Endothelial cell of umbilical vein (primary cell): ENCODE measurements around the gene HGF. TPM values are rescaled to one million over a fixed set of nuclear protein-coding genes. Genes with fewer than 3 reads are reported as not detected.

Experiments used
- BruUV-seq: library from RNA; stranded (reverse); fragments of 400-500 nt; replicated peaks from 2 replicates; lab custom pipeline; 2021; lab: Mats Ljungman, UMichigan
- CTCF ChIA-PET: fragments of 300-600, 350-600 bp; sonication (Branson Sonifier 250); formaldehyde crosslinking; loops from one replicate; lab custom pipeline; 2021; ENCODE audit warnings: antibody characterized with exemption, inconsistent platforms; lab: Charles Lee
- POLR2A ChIA-PET: fragments of 300-600, 350-600 bp; sonication (Branson Sonifier 250); formaldehyde crosslinking; loops from one replicate; lab custom pipeline; 2021; ENCODE audit warnings: antibody characterized with exemption, inconsistent platforms; lab: Charles Lee
- DNase-seq: peaks from one replicate; pipeline ENCODE4 v3.0.0-alpha.2; 2011; ENCODE audit warnings: low read depth, low spot score
- FAIRE-seq: peaks from 2 replicates; lab custom pipeline; 2011; peaks lifted over from hg19 to GRCh38; lab: Jason Lieb, UNC
- H2AFZ ChIP-seq: 2 replicates; pipeline ENCODE4 v1.6.0; 2012; ENCODE audit warnings: low read depth, low read length, control low read depth, inconsistent platforms
- H3K27ac ChIP-seq: 2 replicates; pipeline ENCODE4 v1.5.1; 2011; ENCODE audit warnings: low read depth, mild to moderate bottlenecking, control low read depth, low read length, moderate library complexity; ENCODE audit not compliant: insufficient read depth
- H3K27me3 ChIP-seq, 2 experiments: 2 replicates each; pipeline versions ENCODE4 v1.6.0 to v1.6.1; 2011; ENCODE audit warnings: low read length in 2 of 2, mixed read lengths in 1 of 2; ENCODE audit not compliant: control insufficient read depth in 2 of 2, insufficient read depth in 2 of 2
- H3K36me3 ChIP-seq, 2 experiments: 2 replicates in 1 of 2; 3 replicates in 1 of 2; pipeline ENCODE4 v1.5.1; 2011; ENCODE audit warnings: low read length in 2 of 2, mild to moderate bottlenecking in 1 of 2, moderate library complexity in 1 of 2; ENCODE audit not compliant: control insufficient read depth in 2 of 2, insufficient read depth in 2 of 2; ENCODE audit errors: extremely low read depth in 1 of 2
- H3K4me1 ChIP-seq: 3 replicates; pipeline ENCODE4 v1.5.1; 2011; ENCODE audit warnings: mild to moderate bottlenecking, low read length; ENCODE audit not compliant: control insufficient read depth, insufficient read depth; ENCODE audit errors: extremely low read depth
- H3K4me2 ChIP-seq: 2 replicates; pipeline ENCODE4 v1.6.1; 2011; ENCODE audit warnings: low read length, control low read depth, mixed read lengths; ENCODE audit not compliant: insufficient read depth
- H3K4me3 ChIP-seq, 3 experiments: fragments of 200-600 bp in 1 of 3; sonication (generic), shearing (Covaris generic) in 1 of 3; replicated peaks in 1 of 3; 2 replicates each; pipeline ENCODE4 v1.5.1; 2011 to 2016; ENCODE audit warnings: control low read depth in 3 of 3, low read length in 3 of 3, mild to moderate bottlenecking in 2 of 3, inconsistent platforms in 1 of 3, low read depth in 1 of 3, moderate library complexity in 1 of 3; ENCODE audit not compliant: insufficient read depth in 1 of 3
- H3K79me2 ChIP-seq: 2 replicates; pipeline ENCODE4 v1.6.0; 2012; ENCODE audit warnings: low read length, inconsistent platforms; ENCODE audit not compliant: control insufficient read depth, insufficient read depth
- H3K9ac ChIP-seq: replicated peaks from 2 replicates; pipeline ENCODE3; 2011; ENCODE audit warnings: low read length, control low read depth; ENCODE audit not compliant: insufficient read depth; ENCODE audit errors: extremely low read depth
- H3K9me1 ChIP-seq: replicated peaks from 3 replicates; pipeline ENCODE4 v1.6.0; 2011; ENCODE audit warnings: mild to moderate bottlenecking, low read length; ENCODE audit not compliant: control insufficient read depth, insufficient read depth; ENCODE audit errors: extremely low read depth
- H3K9me3 ChIP-seq: replicated peaks from 2 replicates; pipeline ENCODE4 v1.5.1; 2012; ENCODE audit warnings: low read length, inconsistent platforms; ENCODE audit not compliant: control insufficient read depth, insufficient read depth
- H4K20me1 ChIP-seq: replicated peaks from 2 replicates; pipeline ENCODE3; 2011; ENCODE audit warnings: mild to moderate bottlenecking, low read length; ENCODE audit not compliant: control insufficient read depth, insufficient read depth; ENCODE audit errors: extremely low read depth
- CTCF ChIP-seq, 2 donors: IDR thresholded peaks; 1 replicate in 1 of 2; 2 replicates in 1 of 2; pipeline ENCODE4 v1.5.1; 2011; ENCODE audit warnings: low read length in 2 of 2, mild to moderate bottlenecking in 2 of 2, moderate library complexity in 2 of 2, control low read depth in 1 of 2, inconsistent platforms in 1 of 2, low read depth in 1 of 2; ENCODE audit not compliant: insufficient read depth in 1 of 2; ENCODE audit errors: extremely low read depth in 1 of 2
- EZH2 ChIP-seq: IDR thresholded peaks from 2 replicates; pipeline ENCODE4 v1.6.1; 2012; ENCODE audit warnings: borderline replicate concordance, low read depth, mild to moderate bottlenecking, moderate library complexity, low read length, inconsistent platforms; ENCODE audit not compliant: severe bottlenecking
- FOS ChIP-seq: IDR thresholded peaks from 2 replicates; pipeline ENCODE4 v1.6.1; 2011; ENCODE audit warnings: mild to moderate bottlenecking, low read length, moderate library complexity, borderline replicate concordance; ENCODE audit not compliant: insufficient read depth
- GATA2 ChIP-seq: IDR thresholded peaks from 2 replicates; pipeline ENCODE4 v1.7.0; 2011; ENCODE audit warnings: low read depth, mild to moderate bottlenecking, moderate library complexity, mixed read lengths, low read length; ENCODE audit not compliant: insufficient read length, insufficient read depth
- JUN ChIP-seq: IDR thresholded peaks from 2 replicates; pipeline ENCODE4 v1.6.1; 2011; ENCODE audit warnings: borderline replicate concordance, low read depth; ENCODE audit not compliant: insufficient read length, insufficient read depth
- MAX ChIP-seq: IDR thresholded peaks from 2 replicates; pipeline ENCODE4 v1.6.1; 2011; ENCODE audit not compliant: insufficient read depth, insufficient read length
- MYC ChIP-seq: IDR thresholded peaks from one replicate; pipeline ENCODE4 v1.6.1; 2011; ENCODE audit warnings: mild to moderate bottlenecking, low read depth, low read length
- POLR2A ChIP-seq: IDR thresholded peaks from 2 replicates; pipeline ENCODE4 v1.6.1; 2012; ENCODE audit warnings: low read depth, mild to moderate bottlenecking, control low read depth, low read length
- POLR2AphosphoS5 ChIP-seq: IDR thresholded peaks from 2 replicates; pipeline ENCODE4 v1.6.1; 2012; ENCODE audit warnings: low read depth, mild to moderate bottlenecking, control low read depth, low read length, moderate library complexity; ENCODE audit not compliant: insufficient read depth
- dilution Hi-C: fragments of 300-500 bp; cut with MboI; formaldehyde crosslinking; loops from one replicate; pipeline ENCODE4 v1.15.0; 2019; ENCODE audit warnings: low sequenced_read_pairs; ENCODE audit not compliant: extremely low pct_ligation_motif_present
- intact Hi-C: fragments of 100-400 bp; cut with micrococcal nuclease; formaldehyde crosslinking; loops from one replicate; pipeline ENCODE4 v1.10.0; 2022
- polyA plus RNA-seq, 4 experiments: library from polyadenylated mRNA; depleted of rRNA in 3 of 4; stranded (reverse) in 3 of 4; unstranded in 1 of 4; fragments of >200 nt; gene quantifications; 2 replicates each; pipeline versions ENCODE4 v1.2.1 to v1.2.3, GENCODE V29; 2011 to 2012; ENCODE audit warnings: missing spikeins in 1 of 4
- total RNA-seq: library from RNA; stranded (reverse); gene quantifications from 2 replicates; pipeline ENCODE4 v1.2.3, GENCODE V29; 2021

Gene HGF
- total and polyA plus RNA-seq, 2 donors (not counting 3 experiments of a cell fraction or from before 2014, with no cell fraction given): 0.15 to 0.18 TPM

GRCh38 chr7:81659697-81660395 is 110.0 kb downstream of the HGF start:
- TF ChIP-seq POLR2A (no peak), MYC (no peak), CTCF (IDR thresholded peaks at IDR 0.05; ENCODE audit: extremely low read depth in 1 of 2, insufficient read depth in 1 of 2, low read depth in 1 of 2, low read length in 2 of 2) (no peak), EZH2 (no peak), POLR2AphosphoS5 (no peak), FOS (no peak), GATA2 (no peak), MAX (no peak), JUN (no peak)
- H3K27ac ChIP-seq: no peak overlapping the region
- FAIRE-seq (no peak), DNase-seq (no peak)
- H3K36me3 ChIP-seq: no peaks in the 10 kb centered on the region
- intact Hi-C loops (no loop called here), dilution Hi-C loops (no loop called here)
- no peaks in the 10 kb centered on the region for H3K4me1 ChIP-seq
- POLR2A ChIA-PET: no interaction called here
- no peak overlapping the region for H3K9ac ChIP-seq
- H4K20me1 ChIP-seq: no peaks in the 10 kb centered on the region
- H2AFZ ChIP-seq: no peak overlapping the region
- H3K9me1 ChIP-seq: no peaks in the 10 kb centered on the region
- no peak overlapping the region for H3K4me3 ChIP-seq
- no peaks in the 10 kb centered on the region for H3K79me2 ChIP-seq
- no peak overlapping the region for H3K4me2 ChIP-seq
- BruUV-seq: no TSS peak
- no peaks in the 10 kb centered on the region for H3K9me3 ChIP-seq
- H3K27me3 ChIP-seq: no peaks in the 10 kb centered on the region
- CTCF ChIA-PET: no interaction called here
